HepG2 (cell line): Measurements from ENCODE around the gene COL9A3. TPM values are rescaled to one million over a fixed set of nuclear protein-coding genes. Genes with fewer than 3 reads are reported as not detected.

Experiments used
- ATF7 ChIP-seq, 2 experiments: fragments of 450-650 bp in 1 of 2; sonication (generic) in 1 of 2; formaldehyde crosslinking in 1 of 2; IDR thresholded peaks; 2 replicates each; pipeline versions ENCODE4 v1.4.0 to v1.6.1; 2016 to 2020; ENCODE audit warnings: antibody characterized with exemption in 1 of 2, mild to moderate bottlenecking in 1 of 2, missing genetic modification reagents in 1 of 2
- ATM ChIP-seq: fragments of 450-650 bp; IDR thresholded peaks from 2 replicates; pipeline ENCODE4 v1.7.1; 2017; ENCODE audit warnings: mild to moderate bottlenecking, borderline replicate concordance
- FOXK1 ChIP-seq: sonication (generic); formaldehyde crosslinking; IDR thresholded peaks from 2 replicates; pipeline ENCODE4 v1.4.0; 2020; ENCODE audit warnings: low read depth, missing genetic modification reagents, borderline replicate concordance
- KDM5A ChIP-seq: fragments of 200-600 bp; sonication (generic); IDR thresholded peaks from 2 replicates; pipeline ENCODE4 v1.7.0; 2018; ENCODE audit warnings: antibody characterized with exemption, mild to moderate bottlenecking, low read length, borderline replicate concordance
- KLF15 ChIP-seq: sonication (generic); formaldehyde crosslinking; IDR thresholded peaks from 2 replicates; pipeline ENCODE4 v1.8.1; 2023; ENCODE audit warnings: borderline replicate concordance, mild to moderate bottlenecking, inconsistent platforms, missing genetic modification reagents, mixed read lengths
- NCOA1 ChIP-seq: sonication (generic); formaldehyde crosslinking; IDR thresholded peaks from 2 replicates; pipeline ENCODE4 v1.9.0; 2021; ENCODE audit warnings: missing genetic modification reagents
- RCOR2 ChIP-seq: IDR thresholded peaks from 2 replicates; pipeline ENCODE4 v1.6.1; 2016; ENCODE audit warnings: missing biosample characterization, missing genetic modification reagents
- SIX1 ChIP-seq: sonication (generic); formaldehyde crosslinking; IDR thresholded peaks from 2 replicates; pipeline ENCODE4 v1.4.0; 2020; ENCODE audit warnings: missing genetic modification reagents, borderline replicate concordance
- ZNF264 ChIP-seq: sonication (generic); formaldehyde crosslinking; IDR thresholded peaks from 2 replicates; pipeline ENCODE4 v1.4.0; 2020; ENCODE audit warnings: missing genetic modification reagents
- ZNF274 ChIP-seq: sonication (generic); formaldehyde crosslinking; IDR thresholded peaks from 2 replicates; pipeline ENCODE4 v1.5.1; 2020; ENCODE audit warnings: mild to moderate bottlenecking, missing genetic modification reagents
- ZNF546 ChIP-seq: sonication (generic); formaldehyde crosslinking; conservative IDR thresholded peaks from 2 replicates; pipeline ENCODE4 v1.8.1; 2023; ENCODE audit warnings: mild to moderate bottlenecking, missing genetic modification reagents
- ZNF563 ChIP-seq: sonication (generic); formaldehyde crosslinking; IDR thresholded peaks from 2 replicates; pipeline ENCODE4 v1.8.0; 2022; ENCODE audit warnings: mild to moderate bottlenecking, moderate library complexity, missing genetic modification reagents
- ZNF720 ChIP-seq: sonication (generic); formaldehyde crosslinking; IDR thresholded peaks from 2 replicates; pipeline ENCODE4 v1.4.0; 2020; ENCODE audit warnings: missing genetic modification reagents
- ZNF878 ChIP-seq: sonication (generic); formaldehyde crosslinking; IDR thresholded peaks from 2 replicates; pipeline ENCODE4 v1.8.1; 2023; ENCODE audit warnings: mild to moderate bottlenecking, missing genetic modification reagents, moderate library complexity
- polyA plus RNA-seq, 8 experiments: library from polyadenylated mRNA; depleted of rRNA in 3 of 8; stranded (reverse) in 7 of 8; unstranded in 1 of 8; fragments of >200 nt; fragmentation: Illumina TruSeq in 4 of 8; extraction: Trizol in 4 of 8; gene quantifications; 2 replicates each; pipeline versions ENCODE4 v1.2.1 to v1.2.3, GENCODE V29; 2011 to 2016; ENCODE audit warnings: low read depth in 4 of 8, missing spikeins in 1 of 8, mixed read lengths in 1 of 8; ENCODE audit not compliant: insufficient read depth in 1 of 8
- total RNA-seq, 5 experiments: library from RNA; depleted of rRNA; stranded (reverse); fragments of >200 nt; fragmentation: Illumina TruSeq; extraction: Trizol; gene quantifications; 2 replicates each; pipeline ENCODE4 v1.2.3, GENCODE V29; 2016; ENCODE audit warnings: low read depth in 1 of 5
- TF ChIP-seq, protein P1 (sequence below): sonication (generic); formaldehyde crosslinking; IDR thresholded peaks from 2 replicates; pipeline ENCODE4 v1.4.0; 2020; ENCODE audit warnings: missing genetic modification reagents, mild to moderate bottlenecking, borderline replicate concordance
- TF ChIP-seq, protein P2 (sequence below): sonication (generic); formaldehyde crosslinking; IDR thresholded peaks from 2 replicates; pipeline ENCODE4 v1.4.0; 2020; ENCODE audit warnings: missing genetic modification reagents
- TF ChIP-seq, protein P3 (sequence below): IDR thresholded peaks from 2 replicates; pipeline ENCODE4 v1.6.1; 2016; ENCODE audit warnings: mild to moderate bottlenecking
- TF ChIP-seq, protein P4 (sequence below): sonication (generic); formaldehyde crosslinking; IDR thresholded peaks from 2 replicates; pipeline ENCODE4 v1.4.0; 2020; ENCODE audit warnings: missing genetic modification reagents, borderline replicate concordance
- TF ChIP-seq, protein P5 (sequence below): IDR thresholded peaks from 2 replicates; pipeline ENCODE4 v1.6.1; 2016

The COL9A3 gene
- total and polyA plus RNA-seq, 2 of the 13 experiments (the other 11 are each of a cell fraction or from before 2014, with no cell fraction given) = 155 to 204 TPM

DNA sequence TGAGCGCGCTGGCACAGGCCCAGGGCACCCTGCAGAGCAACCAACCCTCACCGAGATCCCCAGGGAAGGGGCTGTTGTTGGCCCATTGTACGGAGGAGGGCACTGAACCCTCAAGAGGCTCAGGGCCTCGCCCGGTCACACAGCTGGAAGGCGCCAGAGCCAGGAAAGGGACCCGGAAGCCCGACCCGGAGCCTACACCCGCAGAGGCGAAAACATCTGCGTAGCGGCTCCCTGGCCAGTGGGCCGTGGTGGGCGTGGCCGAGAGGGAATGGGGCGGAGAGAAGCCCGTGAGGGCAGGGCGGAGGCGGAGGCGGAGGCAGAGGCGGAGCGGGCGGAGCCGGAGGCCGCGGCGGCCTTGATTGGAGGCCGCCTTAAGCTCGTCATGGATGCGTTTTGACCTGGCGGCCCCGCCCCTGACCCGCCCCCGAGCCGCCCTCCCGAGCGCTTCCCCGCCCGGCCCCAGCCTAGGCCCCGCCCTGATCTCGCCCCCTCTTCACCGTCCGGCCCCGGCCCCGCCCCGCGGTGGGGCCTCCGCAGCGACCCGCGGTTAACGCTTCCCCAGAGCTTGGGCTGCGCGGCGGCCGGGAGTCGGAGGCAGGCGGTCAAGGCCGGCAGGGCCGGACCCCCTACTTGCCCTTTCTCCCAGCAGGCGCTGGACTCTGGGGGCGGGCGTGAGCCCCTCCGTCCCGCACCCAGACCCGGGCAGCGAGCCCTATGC is 22.7 kb upstream of the COL9A3 start (continued):
- TF ChIP-seq, protein P1, sequence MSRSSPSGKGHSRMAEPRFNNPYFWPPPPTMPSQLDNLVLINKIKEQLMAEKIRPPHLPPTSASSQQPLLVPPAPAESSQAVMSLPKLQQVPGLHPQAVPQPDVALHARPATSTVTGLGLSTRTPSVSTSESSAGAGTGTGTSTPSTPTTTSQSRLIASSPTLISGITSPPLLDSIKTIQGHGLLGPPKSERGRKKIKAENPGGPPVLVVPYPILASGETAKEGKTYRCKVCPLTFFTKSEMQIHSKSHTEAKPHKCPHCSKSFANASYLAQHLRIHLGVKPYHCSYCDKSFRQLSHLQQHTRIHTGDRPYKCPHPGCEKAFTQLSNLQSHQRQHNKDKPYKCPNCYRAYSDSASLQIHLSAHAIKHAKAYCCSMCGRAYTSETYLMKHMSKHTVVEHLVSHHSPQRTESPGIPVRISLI (CRISPR knock-in tag) = no peak; the same call in 1 of the 2 replicates
- TF ChIP-seq ZNF563 (CRISPR knock-in tag) (peak; percentile 83; the same call in 1 of the 2 replicates), KLF15 (CRISPR knock-in tag) (peak; percentile 31; the same call in 1 of the 2 replicates), RCOR2 (no peak), ZNF546 (peak; percentile 87; the same call in 1 of the 2 replicates), ATM (no peak), ZNF274 (CRISPR knock-in tag) (no peak; the same call in 1 of the 2 replicates), SIX1 (CRISPR knock-in tag) (no peak), NCOA1 (CRISPR knock-in tag) (peak; percentile 89; the same call in 1 of the 2 replicates), ZNF720 (CRISPR knock-in tag) (peak; percentile 84; the same call in 1 of the 2 replicates), FOXK1 (CRISPR knock-in tag) (no peak), ATF7 (IDR thresholded peaks at IDR 0.05) (no peak), ATF7 (CRISPR knock-in tag; IDR thresholded peaks at IDR 0.05) (peak; percentile 38; the same call in 1 of the 2 replicates), ZNF878 (CRISPR knock-in tag) (peak; percentile 75; the same call in 1 of the 2 replicates), ZNF264 (peak; percentile 14; the same call in 1 of the 2 replicates), KDM5A (no peak)
- TF ChIP-seq, protein P2, sequence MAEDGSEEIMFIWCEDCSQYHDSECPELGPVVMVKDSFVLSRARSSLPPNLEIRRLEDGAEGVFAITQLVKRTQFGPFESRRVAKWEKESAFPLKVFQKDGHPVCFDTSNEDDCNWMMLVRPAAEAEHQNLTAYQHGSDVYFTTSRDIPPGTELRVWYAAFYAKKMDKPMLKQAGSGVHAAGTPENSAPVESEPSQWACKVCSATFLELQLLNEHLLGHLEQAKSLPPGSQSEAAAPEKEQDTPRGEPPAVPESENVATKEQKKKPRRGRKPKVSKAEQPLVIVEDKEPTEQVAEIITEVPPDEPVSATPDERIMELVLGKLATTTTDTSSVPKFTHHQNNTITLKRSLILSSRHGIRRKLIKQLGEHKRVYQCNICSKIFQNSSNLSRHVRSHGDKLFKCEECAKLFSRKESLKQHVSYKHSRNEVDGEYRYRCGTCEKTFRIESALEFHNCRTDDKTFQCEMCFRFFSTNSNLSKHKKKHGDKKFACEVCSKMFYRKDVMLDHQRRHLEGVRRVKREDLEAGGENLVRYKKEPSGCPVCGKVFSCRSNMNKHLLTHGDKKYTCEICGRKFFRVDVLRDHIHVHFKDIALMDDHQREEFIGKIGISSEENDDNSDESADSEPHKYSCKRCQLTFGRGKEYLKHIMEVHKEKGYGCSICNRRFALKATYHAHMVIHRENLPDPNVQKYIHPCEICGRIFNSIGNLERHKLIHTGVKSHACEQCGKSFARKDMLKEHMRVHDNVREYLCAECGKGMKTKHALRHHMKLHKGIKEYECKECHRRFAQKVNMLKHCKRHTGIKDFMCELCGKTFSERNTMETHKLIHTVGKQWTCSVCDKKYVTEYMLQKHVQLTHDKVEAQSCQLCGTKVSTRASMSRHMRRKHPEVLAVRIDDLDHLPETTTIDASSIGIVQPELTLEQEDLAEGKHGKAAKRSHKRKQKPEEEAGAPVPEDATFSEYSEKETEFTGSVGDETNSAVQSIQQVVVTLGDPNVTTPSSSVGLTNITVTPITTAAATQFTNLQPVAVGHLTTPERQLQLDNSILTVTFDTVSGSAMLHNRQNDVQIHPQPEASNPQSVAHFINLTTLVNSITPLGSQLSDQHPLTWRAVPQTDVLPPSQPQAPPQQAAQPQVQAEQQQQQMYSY (CRISPR knock-in tag) = 0 out of 2 replicates have a peak, but pooled peaks have one; percentile 63
- TF ChIP-seq, protein P3, sequence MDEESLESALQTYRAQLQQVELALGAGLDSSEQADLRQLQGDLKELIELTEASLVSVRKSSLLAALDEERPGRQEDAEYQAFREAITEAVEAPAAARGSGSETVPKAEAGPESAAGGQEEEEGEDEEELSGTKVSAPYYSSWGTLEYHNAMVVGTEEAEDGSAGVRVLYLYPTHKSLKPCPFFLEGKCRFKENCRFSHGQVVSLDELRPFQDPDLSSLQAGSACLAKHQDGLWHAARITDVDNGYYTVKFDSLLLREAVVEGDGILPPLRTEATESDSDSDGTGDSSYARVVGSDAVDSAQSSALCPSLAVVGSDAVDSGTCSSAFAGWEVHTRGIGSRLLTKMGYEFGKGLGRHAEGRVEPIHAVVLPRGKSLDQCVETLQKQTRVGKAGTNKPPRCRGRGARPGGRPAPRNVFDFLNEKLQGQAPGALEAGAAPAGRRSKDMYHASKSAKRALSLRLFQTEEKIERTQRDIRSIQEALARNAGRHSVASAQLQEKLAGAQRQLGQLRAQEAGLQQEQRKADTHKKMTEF = peak; percentile 63; the same call in 1 of the 2 replicates
- TF ChIP-seq, protein P4, sequence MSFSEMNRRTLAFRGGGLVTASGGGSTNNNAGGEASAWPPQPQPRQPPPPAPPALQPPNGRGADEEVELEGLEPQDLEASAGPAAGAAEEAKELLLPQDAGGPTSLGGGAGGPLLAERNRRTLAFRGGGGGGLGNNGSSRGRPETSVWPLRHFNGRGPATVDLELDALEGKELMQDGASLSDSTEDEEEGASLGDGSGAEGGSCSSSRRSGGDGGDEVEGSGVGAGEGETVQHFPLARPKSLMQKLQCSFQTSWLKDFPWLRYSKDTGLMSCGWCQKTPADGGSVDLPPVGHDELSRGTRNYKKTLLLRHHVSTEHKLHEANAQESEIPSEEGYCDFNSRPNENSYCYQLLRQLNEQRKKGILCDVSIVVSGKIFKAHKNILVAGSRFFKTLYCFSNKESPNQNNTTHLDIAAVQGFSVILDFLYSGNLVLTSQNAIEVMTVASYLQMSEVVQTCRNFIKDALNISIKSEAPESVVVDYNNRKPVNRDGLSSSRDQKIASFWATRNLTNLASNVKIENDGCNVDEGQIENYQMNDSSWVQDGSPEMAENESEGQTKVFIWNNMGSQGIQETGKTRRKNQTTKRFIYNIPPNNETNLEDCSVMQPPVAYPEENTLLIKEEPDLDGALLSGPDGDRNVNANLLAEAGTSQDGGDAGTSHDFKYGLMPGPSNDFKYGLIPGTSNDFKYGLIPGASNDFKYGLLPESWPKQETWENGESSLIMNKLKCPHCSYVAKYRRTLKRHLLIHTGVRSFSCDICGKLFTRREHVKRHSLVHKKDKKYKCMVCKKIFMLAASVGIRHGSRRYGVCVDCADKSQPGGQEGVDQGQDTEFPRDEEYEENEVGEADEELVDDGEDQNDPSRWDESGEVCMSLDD (CRISPR knock-in tag) = peak; percentile 80; the same call in 1 of the 2 replicates
- TF ChIP-seq, protein P5, sequence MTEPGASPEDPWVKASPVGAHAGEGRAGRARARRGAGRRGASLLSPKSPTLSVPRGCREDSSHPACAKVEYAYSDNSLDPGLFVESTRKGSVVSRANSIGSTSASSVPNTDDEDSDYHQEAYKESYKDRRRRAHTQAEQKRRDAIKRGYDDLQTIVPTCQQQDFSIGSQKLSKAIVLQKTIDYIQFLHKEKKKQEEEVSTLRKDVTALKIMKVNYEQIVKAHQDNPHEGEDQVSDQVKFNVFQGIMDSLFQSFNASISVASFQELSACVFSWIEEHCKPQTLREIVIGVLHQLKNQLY (CRISPR knock-in tag) = no peak; the same call in 1 of the 2 replicates
